Measurements from ENCODE around the gene CASP9.

CASP9 gene

DNA sequence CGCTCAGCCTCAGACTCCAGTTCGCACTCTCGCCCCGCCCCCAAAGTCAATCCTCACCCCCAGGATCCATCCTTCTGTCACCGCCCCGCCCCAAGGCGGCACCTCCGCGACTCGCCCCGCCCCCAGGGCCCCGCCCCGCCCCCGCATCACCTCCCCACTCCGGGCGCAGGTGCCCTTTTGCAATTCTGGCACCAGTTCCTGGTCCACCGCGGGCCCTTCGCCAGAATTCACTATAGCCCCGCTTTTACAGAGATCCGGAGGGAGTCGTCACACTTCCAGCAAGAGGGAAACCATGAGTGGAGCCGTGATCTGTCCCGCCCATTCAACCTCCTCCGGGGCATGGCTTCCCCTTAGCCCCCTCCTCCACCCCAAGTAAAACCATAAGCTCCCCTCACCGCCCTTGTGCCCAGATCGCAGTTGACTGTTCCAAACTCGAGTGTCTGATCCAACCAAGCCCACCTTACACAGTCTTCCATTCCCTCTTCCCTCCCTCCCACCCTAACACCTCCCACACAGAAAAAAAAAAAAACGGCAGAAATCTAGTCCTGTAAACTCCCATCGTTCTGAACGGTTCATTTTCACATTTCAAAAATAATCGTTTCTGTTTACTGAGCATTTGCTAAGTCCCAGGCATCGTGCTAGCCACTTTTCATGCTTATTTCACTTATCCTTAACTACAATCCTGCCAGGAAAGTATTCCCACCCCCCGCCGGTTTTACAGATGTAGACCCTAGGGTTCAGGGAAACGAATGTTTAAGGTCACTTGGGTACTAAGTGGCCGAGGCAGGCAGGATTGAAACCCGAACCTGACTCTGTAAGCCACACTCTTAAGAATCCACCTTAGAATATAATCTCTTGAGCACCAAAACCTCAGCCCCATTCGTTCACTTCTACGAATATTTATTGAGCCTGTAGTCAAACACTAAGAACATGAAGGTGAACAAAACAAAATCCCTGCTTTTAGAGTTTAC, 1.3 kb upstream of the CASP9 start:
- Histone ChIP-seq H3K27ac (ENCODE audit: extremely low read depth, low read depth, low read length) (no peak overlapping the region), H3K4me1 (ENCODE audit: control insufficient read depth, insufficient read depth, low read length) (peaks cover 7% of the 10 kb centered on the region), H3K4me3 (ENCODE audit: low read depth, low read length) (peak overlapping the region; percentile 35), H3K9me3 (ENCODE audit: control insufficient read depth, insufficient read depth, low read depth, low read length) (no peaks in the 10 kb centered on the region), H3K36me3 (ENCODE audit: control insufficient read depth in 2 of 2, insufficient read depth in 1 of 2, low read length in 2 of 2) (peaks cover 0 to 7% of the 10 kb centered on the region in 2 experiments; a peak in 1 of 3 replicates)
- CTCF ChIA-PET = interaction anchor here (0.7 kb wide), 1 partner anchor 308 kb away, joined by 3 read pairs; no protein-coding TSS in a partner anchor
- POLR2A ChIA-PET = no interaction called here
- no peak for TF ChIP-seq SETDB1 (IDR thresholded peaks at IDR 0.05; ENCODE audit: insufficient read length, low read length)
- TF ChIP-seq ZNF239 (tag by site-specific recombination; IDR thresholded peaks at IDR 0.05) = no peak
- TF ChIP-seq ZNF37A (tag by site-specific recombination; IDR thresholded peaks at IDR 0.05) = no peak
- TF ChIP-seq ZNF544 (tag by site-specific recombination; IDR thresholded peaks at IDR 0.05) = no peak
- no peak for TF ChIP-seq BCL11A (tag by site-specific recombination; IDR thresholded peaks at IDR 0.05; ENCODE audit: low read depth)
- no peak for TF ChIP-seq ZNF19 (tag by site-specific recombination; IDR thresholded peaks at IDR 0.05; ENCODE audit: low read depth)
- no peak for TF ChIP-seq YY1 (tag by site-specific recombination; IDR thresholded peaks at IDR 0.05)
- no peak for TF ChIP-seq ZNF184 (tag by site-specific recombination; IDR thresholded peaks at IDR 0.05)
- TF ChIP-seq, protein P1, sequence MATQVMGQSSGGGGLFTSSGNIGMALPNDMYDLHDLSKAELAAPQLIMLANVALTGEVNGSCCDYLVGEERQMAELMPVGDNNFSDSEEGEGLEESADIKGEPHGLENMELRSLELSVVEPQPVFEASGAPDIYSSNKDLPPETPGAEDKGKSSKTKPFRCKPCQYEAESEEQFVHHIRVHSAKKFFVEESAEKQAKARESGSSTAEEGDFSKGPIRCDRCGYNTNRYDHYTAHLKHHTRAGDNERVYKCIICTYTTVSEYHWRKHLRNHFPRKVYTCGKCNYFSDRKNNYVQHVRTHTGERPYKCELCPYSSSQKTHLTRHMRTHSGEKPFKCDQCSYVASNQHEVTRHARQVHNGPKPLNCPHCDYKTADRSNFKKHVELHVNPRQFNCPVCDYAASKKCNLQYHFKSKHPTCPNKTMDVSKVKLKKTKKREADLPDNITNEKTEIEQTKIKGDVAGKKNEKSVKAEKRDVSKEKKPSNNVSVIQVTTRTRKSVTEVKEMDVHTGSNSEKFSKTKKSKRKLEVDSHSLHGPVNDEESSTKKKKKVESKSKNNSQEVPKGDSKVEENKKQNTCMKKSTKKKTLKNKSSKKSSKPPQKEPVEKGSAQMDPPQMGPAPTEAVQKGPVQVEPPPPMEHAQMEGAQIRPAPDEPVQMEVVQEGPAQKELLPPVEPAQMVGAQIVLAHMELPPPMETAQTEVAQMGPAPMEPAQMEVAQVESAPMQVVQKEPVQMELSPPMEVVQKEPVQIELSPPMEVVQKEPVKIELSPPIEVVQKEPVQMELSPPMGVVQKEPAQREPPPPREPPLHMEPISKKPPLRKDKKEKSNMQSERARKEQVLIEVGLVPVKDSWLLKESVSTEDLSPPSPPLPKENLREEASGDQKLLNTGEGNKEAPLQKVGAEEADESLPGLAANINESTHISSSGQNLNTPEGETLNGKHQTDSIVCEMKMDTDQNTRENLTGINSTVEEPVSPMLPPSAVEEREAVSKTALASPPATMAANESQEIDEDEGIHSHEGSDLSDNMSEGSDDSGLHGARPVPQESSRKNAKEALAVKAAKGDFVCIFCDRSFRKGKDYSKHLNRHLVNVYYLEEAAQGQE (tag by site-specific recombination; IDR thresholded peaks at IDR 0.05) = no peak
- TF ChIP-seq HOXC10 (CRISPR knock-in tag; IDR thresholded peaks at IDR 0.05) = no peak
- TF ChIP-seq ZFHX2 (tag by site-specific recombination; conservative IDR thresholded peaks at IDR 0.05) = peak; percentile 56
- TF ChIP-seq ZNF394 (tag by site-specific recombination; IDR thresholded peaks at IDR 0.05; ENCODE audit: borderline replicate concordance) = no peak
- peak; percentile 97 for TF ChIP-seq ZBTB8A (tag by site-specific recombination; IDR thresholded peaks at IDR 0.05)
- TF ChIP-seq, protein P2, sequence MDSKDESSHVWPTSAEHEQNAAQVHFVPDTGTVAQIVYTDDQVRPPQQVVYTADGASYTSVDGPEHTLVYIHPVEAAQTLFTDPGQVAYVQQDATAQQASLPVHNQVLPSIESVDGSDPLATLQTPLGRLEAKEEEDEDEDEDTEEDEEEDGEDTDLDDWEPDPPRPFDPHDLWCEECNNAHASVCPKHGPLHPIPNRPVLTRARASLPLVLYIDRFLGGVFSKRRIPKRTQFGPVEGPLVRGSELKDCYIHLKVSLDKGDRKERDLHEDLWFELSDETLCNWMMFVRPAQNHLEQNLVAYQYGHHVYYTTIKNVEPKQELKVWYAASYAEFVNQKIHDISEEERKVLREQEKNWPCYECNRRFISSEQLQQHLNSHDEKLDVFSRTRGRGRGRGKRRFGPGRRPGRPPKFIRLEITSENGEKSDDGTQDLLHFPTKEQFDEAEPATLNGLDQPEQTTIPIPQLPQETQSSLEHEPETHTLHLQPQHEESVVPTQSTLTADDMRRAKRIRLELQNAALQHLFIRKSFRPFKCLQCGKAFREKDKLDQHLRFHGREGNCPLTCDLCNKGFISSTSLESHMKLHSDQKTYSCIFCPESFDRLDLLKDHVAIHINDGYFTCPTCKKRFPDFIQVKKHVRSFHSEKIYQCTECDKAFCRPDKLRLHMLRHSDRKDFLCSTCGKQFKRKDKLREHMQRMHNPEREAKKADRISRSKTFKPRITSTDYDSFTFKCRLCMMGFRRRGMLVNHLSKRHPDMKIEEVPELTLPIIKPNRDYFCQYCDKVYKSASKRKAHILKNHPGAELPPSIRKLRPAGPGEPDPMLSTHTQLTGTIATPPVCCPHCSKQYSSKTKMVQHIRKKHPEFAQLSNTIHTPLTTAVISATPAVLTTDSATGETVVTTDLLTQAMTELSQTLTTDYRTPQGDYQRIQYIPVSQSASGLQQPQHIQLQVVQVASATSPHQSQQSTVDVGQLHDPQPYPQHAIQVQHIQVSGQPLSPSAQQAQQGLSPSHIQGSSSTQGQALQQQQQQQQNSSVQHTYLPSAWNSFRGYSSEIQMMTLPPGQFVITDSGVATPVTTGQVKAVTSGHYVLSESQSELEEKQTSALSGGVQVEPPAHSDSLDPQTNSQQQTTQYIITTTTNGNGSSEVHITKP (tag by site-specific recombination; IDR thresholded peaks at IDR 0.05) = peak; percentile 75
- TF ChIP-seq ZNF335 (tag by site-specific recombination; conservative IDR thresholded peaks at IDR 0.05) = peak; percentile 77
- TF ChIP-seq ZNF768 (tag by site-specific recombination; IDR thresholded peaks at IDR 0.05) = no peak
- TF ChIP-seq, protein P3, sequence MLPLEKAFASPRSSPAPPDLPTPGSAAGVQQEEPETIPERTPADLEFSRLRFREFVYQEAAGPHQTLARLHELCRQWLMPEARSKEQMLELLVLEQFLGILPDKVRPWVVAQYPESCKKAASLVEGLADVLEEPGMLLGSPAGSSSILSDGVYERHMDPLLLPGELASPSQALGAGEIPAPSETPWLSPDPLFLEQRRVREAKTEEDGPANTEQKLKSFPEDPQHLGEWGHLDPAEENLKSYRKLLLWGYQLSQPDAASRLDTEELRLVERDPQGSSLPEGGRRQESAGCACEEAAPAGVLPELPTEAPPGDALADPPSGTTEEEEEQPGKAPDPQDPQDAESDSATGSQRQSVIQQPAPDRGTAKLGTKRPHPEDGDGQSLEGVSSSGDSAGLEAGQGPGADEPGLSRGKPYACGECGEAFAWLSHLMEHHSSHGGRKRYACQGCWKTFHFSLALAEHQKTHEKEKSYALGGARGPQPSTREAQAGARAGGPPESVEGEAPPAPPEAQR (tag by site-specific recombination; IDR thresholded peaks at IDR 0.05) = no peak
- TF ChIP-seq, protein P4, sequence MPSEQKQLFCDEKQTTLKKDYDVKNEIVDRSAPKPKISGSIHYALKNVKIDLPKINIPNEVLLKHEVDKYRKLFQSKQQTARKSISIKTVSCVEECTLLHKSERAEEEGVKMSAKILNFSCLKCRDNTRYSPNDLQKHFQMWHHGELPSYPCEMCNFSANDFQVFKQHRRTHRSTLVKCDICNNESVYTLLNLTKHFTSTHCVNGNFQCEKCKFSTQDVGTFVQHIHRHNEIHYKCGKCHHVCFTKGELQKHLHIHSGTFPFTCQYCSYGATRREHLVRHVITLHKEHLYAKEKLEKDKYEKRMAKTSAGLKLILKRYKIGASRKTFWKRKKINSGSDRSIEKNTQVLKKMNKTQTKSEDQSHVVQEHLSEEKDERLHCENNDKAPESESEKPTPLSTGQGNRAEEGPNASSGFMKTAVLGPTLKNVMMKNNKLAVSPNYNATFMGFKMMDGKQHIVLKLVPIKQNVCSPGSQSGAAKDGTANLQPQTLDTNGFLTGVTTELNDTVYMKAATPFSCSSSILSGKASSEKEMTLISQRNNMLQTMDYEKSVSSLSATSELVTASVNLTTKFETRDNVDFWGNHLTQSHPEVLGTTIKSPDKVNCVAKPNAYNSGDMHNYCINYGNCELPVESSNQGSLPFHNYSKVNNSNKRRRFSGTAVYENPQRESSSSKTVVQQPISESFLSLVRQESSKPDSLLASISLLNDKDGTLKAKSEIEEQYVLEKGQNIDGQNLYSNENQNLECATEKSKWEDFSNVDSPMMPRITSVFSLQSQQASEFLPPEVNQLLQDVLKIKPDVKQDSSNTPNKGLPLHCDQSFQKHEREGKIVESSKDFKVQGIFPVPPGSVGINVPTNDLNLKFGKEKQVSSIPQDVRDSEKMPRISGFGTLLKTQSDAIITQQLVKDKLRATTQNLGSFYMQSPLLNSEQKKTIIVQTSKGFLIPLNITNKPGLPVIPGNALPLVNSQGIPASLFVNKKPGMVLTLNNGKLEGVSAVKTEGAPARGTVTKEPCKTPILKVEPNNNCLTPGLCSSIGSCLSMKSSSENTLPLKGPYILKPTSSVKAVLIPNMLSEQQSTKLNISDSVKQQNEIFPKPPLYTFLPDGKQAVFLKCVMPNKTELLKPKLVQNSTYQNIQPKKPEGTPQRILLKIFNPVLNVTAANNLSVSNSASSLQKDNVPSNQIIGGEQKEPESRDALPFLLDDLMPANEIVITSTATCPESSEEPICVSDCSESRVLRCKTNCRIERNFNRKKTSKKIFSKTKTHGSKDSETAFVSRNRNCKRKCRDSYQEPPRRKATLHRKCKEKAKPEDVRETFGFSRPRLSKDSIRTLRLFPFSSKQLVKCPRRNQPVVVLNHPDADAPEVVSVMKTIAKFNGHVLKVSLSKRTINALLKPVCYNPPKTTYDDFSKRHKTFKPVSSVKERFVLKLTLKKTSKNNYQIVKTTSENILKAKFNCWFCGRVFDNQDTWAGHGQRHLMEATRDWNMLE (tag by site-specific recombination; conservative IDR thresholded peaks at IDR 0.05; ENCODE audit: low read depth) = no peak
- TF ChIP-seq GLIS1 (tag by site-specific recombination; IDR thresholded peaks at IDR 0.05) = no peak
- 0 out of 2 replicates have a peak, but pooled peaks have one; percentile 16 for TF ChIP-seq ZBTB20 (tag by site-specific recombination; IDR thresholded peaks at IDR 0.05)
- TF ChIP-seq MZF1 (tag by site-specific recombination; IDR thresholded peaks at IDR 0.05; ENCODE audit: borderline replicate concordance) = no peak
- no peak for TF ChIP-seq SCRT1 (tag by site-specific recombination; IDR thresholded peaks at IDR 0.05; ENCODE audit: borderline replicate concordance)
- TF ChIP-seq KLF1 (tag by site-specific recombination; IDR thresholded peaks at IDR 0.05) = peak; percentile 53; the same call in 1 of the 2 replicates
- TF ChIP-seq ZNF560 (tag by site-specific recombination; IDR thresholded peaks at IDR 0.05; ENCODE audit: borderline replicate concordance) = no peak
